ENCODE measurements around the gene NOXA1. TPM values are rescaled to one million over a fixed set of nuclear protein-coding genes. Genes with fewer than 3 reads are reported as not detected.

Gene NOXA1
- total RNA-seq, 4 donors from 2014 or later = 19.7 to 53.9 (median 40.8) TPM

DNA sequence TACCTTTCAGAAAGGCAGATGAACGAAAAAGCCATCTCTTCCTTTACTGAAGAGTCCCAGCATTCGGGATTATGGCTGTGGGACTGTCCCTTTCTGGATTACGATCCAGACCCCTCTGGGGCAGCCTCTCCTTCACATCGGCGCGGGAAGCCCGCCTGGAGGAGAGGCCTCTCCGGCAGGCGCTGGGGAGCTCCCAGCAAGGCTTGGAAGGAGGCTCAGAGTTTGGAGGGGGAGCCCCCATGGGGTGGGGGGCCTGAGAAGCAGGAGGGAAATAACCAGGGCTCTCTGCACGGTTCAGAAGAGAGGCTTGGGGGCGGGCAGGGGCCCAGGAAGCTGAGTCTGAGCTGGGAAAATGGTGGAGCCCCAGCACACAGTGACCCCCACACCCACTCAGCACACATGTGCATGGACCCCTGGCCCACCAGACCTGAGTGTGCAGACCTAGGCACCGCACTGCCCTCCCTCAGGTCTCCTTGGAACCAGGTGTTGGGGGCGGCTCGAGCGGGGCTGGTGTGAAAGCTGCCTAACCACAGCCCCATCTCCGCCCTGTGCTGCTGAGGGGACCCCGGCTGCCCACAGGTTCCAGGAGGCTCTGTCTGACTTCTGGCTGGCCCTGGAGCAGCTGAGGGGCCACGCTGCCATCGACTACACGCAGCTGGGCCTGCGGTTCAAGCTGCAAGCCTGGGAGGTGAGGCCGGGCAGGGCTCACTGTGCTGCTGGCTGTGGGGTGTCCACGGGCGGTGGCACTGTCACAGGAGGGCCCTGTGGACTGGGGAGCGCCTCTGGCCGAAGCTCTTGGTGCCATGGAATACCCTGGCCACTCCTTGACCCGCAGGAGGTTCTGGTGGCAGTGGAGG lies 4.5 kb downstream of the NOXA1 start:
- DNase-seq = no peak
- TF ChIP-seq, protein P1, sequence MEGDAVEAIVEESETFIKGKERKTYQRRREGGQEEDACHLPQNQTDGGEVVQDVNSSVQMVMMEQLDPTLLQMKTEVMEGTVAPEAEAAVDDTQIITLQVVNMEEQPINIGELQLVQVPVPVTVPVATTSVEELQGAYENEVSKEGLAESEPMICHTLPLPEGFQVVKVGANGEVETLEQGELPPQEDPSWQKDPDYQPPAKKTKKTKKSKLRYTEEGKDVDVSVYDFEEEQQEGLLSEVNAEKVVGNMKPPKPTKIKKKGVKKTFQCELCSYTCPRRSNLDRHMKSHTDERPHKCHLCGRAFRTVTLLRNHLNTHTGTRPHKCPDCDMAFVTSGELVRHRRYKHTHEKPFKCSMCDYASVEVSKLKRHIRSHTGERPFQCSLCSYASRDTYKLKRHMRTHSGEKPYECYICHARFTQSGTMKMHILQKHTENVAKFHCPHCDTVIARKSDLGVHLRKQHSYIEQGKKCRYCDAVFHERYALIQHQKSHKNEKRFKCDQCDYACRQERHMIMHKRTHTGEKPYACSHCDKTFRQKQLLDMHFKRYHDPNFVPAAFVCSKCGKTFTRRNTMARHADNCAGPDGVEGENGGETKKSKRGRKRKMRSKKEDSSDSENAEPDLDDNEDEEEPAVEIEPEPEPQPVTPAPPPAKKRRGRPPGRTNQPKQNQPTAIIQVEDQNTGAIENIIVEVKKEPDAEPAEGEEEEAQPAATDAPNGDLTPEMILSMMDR (IDR thresholded peaks at IDR 0.05) = no peak
- no peak for TF ChIP-seq EP300 (IDR thresholded peaks at IDR 0.05; ENCODE audit: low read depth)
- in situ Hi-C loops (cut with MboI; ENCODE audit: low pct_ligation_motif_present in 1 of 4, low pct_unique_long_range_greater_than_20kb in 1 of 4, low sequenced_read_pairs in 3 of 4) = no loop called here
- H3K4me3 ChIP-seq = no peak overlapping the region
- H3K9me3 ChIP-seq = no peaks in the 10 kb centered on the region
- intact Hi-C loops (cut with DNase I; ENCODE audit: low total_unique reads) = no loop called here
- no peaks in the 10 kb centered on the region for H3K27me3 ChIP-seq
- H3K36me3 ChIP-seq = no peaks in the 10 kb centered on the region
- no peak overlapping the region for H3K27ac ChIP-seq
- WGBS, 2 donors (ENCODE audit: low coverage in 1 of 2) = 82% methylated on average over 13 of the region's 27 CpGs; no CpG with 5 or more reads in 1 of the 2 donors
- H3K4me1 ChIP-seq = peaks cover 0 to 30% (median 19%) of the 10 kb centered on the region in 4 donors

DNA sequence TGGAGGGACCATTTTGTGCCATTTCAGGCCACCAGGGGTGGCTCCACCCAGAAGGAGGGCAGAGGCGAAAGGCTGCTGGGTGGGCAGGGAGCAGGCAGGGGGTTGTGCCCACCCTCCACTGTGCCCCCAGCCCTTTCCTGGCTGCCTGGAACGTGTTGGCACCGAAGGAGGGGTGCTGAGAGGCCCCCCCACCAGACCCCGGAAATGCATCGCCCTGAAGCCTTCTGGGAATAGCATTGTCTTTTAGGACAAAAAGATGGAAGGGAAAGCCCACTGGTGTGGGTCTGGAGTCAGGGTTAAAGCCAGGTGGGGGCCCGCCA lies 5.1 kb downstream of the NOXA1 start:
- intact Hi-C loops (cut with DNase I; ENCODE audit: low total_unique reads) (no loop called here), in situ Hi-C loops (cut with MboI; ENCODE audit: low pct_ligation_motif_present in 1 of 4, low pct_unique_long_range_greater_than_20kb in 1 of 4, low sequenced_read_pairs in 3 of 4) (no loop called here)
- H3K4me3 ChIP-seq = no peak overlapping the region
- peaks cover 0 to 30% (median 19%) of the 10 kb centered on the region in 4 donors for H3K4me1 ChIP-seq
- H3K27me3 ChIP-seq = no peaks in the 10 kb centered on the region
- 56 to 100% methylated on average over 2 to 6 of the region's 6 CpGs for WGBS, 2 donors (ENCODE audit: low coverage in 1 of 2)
- H3K27ac ChIP-seq = no peak overlapping the region
- H3K36me3 ChIP-seq = no peaks in the 10 kb centered on the region
- no peaks in the 10 kb centered on the region for H3K9me3 ChIP-seq
- no peak for TF ChIP-seq POLR2AphosphoS5 (IDR thresholded peaks at IDR 0.05)
- TF ChIP-seq, protein P1 (IDR thresholded peaks at IDR 0.05) = peak in 1 of 5 experiments; percentile 9
- DNase-seq = no peak

DNA sequence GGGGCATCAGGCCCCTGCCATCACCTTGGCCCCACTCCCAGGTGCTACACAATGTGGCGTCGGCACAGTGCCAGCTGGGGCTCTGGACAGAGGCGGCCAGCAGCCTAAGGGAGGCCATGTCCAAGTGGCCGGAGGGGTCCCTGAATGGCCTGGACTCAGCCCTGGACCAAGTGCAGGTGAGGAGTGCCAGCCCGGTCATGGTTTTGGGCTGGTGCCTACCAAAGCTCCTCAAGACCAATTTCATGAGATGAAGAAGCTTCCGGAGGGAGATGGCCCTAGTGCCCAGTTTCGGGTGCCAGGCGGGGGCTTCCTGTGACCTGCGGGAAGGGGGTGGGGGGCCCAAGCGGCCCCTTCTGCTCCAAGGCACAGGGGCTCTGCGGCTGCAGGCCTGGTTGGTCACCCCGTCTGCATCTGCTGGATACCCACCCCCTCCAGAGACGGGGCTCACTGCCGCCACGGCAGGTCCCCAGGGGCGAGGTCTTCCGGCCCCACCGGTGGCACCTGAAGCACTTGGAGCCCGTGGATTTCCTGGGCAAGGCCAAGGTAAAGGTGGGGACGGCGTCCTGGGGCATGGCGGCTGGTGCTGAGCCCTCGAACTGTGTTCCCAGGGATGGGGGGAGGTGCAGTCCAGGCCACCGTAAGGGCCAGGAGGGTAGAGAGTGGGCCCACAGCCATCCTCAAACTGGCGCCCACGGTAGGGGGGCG lies 5.8 kb downstream of the NOXA1 start:
- H3K27ac ChIP-seq = no peak overlapping the region
- in situ Hi-C loops (cut with MboI; ENCODE audit: low pct_ligation_motif_present in 1 of 4, low pct_unique_long_range_greater_than_20kb in 1 of 4, low sequenced_read_pairs in 3 of 4) (no loop called here), intact Hi-C loops (cut with DNase I; ENCODE audit: low total_unique reads) (no loop called here)
- no peaks in the 10 kb centered on the region for H3K36me3 ChIP-seq
- peak; percentile 28 for TF ChIP-seq POLR2A (IDR thresholded peaks at IDR 0.05)
- TF ChIP-seq, protein P1 (IDR thresholded peaks at IDR 0.05) = no peak
- no peak for DNase-seq
- peaks cover 0 to 24% (median 16%) of the 10 kb centered on the region in 4 donors for H3K4me1 ChIP-seq
- H3K4me3 ChIP-seq = no peak overlapping the region
- no peaks in the 10 kb centered on the region for H3K27me3 ChIP-seq
- WGBS, 2 donors (ENCODE audit: low coverage in 1 of 2) = 64% methylated on average over 18 of the region's 27 CpGs; no CpG with 5 or more reads in 1 of the 2 donors
- H3K9me3 ChIP-seq = no peaks in the 10 kb centered on the region

DNA sequence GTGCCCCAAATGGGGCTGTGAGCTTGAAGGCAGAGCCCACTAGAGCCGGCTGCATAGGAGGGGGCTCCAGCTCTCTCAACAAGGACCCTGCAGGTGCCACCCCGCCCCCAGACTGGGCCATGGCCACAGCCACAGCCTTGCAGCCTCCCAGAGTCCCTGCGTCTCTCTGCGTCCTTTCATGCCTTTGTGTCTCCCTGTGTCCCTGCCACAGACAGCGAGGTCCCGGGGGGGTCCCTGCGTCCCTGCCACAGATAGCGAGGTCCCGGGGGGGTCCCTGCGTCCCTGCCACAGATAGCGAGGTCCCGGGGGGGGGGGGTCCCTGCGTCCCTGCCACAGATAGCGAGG lies 6.3 kb downstream of the NOXA1 start:
- H3K9me3 ChIP-seq = no peaks in the 10 kb centered on the region
- no peaks in the 10 kb centered on the region for H3K27me3 ChIP-seq
- H3K27ac ChIP-seq = no peak overlapping the region
- TF ChIP-seq POLR2A (IDR thresholded peaks at IDR 0.05) (peak; percentile 1), EP300 (IDR thresholded peaks at IDR 0.05; ENCODE audit: low read depth) (no peak)
- H3K4me1 ChIP-seq = peaks cover 0 to 19% (median 11%) of the 10 kb centered on the region in 4 donors
- H3K36me3 ChIP-seq = no peaks in the 10 kb centered on the region
- no peak for DNase-seq
- WGBS, 2 donors (ENCODE audit: low coverage in 1 of 2) = 93% methylated on average over 3 of the region's 14 CpGs; no CpG with 5 or more reads in 1 of the 2 donors
- in situ Hi-C loops (cut with MboI; ENCODE audit: low pct_ligation_motif_present in 1 of 4, low pct_unique_long_range_greater_than_20kb in 1 of 4, low sequenced_read_pairs in 3 of 4) (no loop called here), intact Hi-C loops (cut with DNase I; ENCODE audit: low total_unique reads) (no loop called here)
- no peak overlapping the region for H3K4me3 ChIP-seq

Data from transverse colon (tissue), 4 donors.